Coronary artery (tissue), 2 donors: ENCODE results near the gene GLYR1.
"Not testable (repeated sequence)": the region's sequence is repeated elsewhere in the genome, so short reads cannot be mapped to it uniquely, and the experiment has no call there.

Source experiments
- DNase-seq: peaks from one replicate; pipeline ENCODE4 v3.0.0-alpha.2; 2017; ENCODE audit warnings: low spot score
- H3K27ac ChIP-seq, 2 donors: fragments of 200-600 bp; sonication (generic); one replicate each; pipeline ENCODE4 v1.5.1; 2016 to 2019
- H3K4me3 ChIP-seq: fragments of 200-600 bp; sonication (generic); 2 replicates; pipeline ENCODE4 v1.5.1; 2016; ENCODE audit warnings: mild to moderate bottlenecking, moderate library complexity
- TF ChIP-seq, protein P1 (sequence below): fragments of 200-600 bp; sonication (generic); IDR thresholded peaks from one replicate; pipeline ENCODE4 v1.5.1; 2019; ENCODE audit warnings: antibody characterized with exemption

GLYR1 gene

DNA sequence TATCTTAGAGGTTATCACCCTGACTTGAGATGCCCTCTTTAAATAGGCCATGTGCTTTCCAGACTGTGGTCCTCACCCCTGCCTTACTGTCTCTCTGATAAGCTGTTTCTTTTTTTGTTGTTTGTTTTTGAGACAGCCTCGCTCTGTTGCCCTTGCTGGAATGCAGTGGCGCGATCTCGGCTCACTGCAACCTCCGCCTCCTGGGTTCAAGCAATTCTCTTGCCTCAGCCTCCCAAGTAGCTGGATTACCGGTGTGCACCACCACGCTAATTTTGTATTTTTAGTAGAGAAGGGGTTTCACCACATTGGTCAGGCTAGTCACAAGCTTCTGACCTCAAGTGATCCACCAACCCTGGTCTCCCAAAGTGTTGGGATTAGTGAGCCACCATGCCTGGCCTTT, 58.2 kb downstream of the GLYR1 start:
- no peak for DNase-seq
- H3K27ac ChIP-seq: no peak overlapping the region
- TF ChIP-seq, protein P1, sequence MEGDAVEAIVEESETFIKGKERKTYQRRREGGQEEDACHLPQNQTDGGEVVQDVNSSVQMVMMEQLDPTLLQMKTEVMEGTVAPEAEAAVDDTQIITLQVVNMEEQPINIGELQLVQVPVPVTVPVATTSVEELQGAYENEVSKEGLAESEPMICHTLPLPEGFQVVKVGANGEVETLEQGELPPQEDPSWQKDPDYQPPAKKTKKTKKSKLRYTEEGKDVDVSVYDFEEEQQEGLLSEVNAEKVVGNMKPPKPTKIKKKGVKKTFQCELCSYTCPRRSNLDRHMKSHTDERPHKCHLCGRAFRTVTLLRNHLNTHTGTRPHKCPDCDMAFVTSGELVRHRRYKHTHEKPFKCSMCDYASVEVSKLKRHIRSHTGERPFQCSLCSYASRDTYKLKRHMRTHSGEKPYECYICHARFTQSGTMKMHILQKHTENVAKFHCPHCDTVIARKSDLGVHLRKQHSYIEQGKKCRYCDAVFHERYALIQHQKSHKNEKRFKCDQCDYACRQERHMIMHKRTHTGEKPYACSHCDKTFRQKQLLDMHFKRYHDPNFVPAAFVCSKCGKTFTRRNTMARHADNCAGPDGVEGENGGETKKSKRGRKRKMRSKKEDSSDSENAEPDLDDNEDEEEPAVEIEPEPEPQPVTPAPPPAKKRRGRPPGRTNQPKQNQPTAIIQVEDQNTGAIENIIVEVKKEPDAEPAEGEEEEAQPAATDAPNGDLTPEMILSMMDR: no peak
- H3K4me3 ChIP-seq: no peak overlapping the region

DNA sequence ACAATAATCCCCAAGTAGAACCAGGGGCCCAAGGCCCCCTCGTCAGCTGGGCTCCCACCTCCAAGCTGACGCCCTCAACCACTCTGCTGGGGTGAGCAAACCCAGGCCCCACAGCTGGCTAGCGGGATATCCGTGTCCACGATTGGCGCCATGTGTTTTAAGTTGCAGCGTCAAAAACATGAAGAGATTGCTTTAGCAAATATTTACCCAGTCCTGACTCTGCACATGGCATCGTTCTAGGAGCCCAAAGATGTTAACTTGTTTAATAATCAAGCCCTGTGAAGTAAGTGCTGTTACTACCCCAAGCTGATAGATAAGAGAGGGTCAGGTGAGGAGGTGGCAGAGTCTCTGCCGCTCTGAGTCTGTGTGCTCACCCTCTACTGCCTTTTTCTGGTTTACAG, 58.6 kb downstream of the GLYR1 start:
- no peak for DNase-seq
- H3K27ac ChIP-seq: no peak overlapping the region
- H3K4me3 ChIP-seq: no peak overlapping the region
- TF ChIP-seq, protein P1: no peak

DNA sequence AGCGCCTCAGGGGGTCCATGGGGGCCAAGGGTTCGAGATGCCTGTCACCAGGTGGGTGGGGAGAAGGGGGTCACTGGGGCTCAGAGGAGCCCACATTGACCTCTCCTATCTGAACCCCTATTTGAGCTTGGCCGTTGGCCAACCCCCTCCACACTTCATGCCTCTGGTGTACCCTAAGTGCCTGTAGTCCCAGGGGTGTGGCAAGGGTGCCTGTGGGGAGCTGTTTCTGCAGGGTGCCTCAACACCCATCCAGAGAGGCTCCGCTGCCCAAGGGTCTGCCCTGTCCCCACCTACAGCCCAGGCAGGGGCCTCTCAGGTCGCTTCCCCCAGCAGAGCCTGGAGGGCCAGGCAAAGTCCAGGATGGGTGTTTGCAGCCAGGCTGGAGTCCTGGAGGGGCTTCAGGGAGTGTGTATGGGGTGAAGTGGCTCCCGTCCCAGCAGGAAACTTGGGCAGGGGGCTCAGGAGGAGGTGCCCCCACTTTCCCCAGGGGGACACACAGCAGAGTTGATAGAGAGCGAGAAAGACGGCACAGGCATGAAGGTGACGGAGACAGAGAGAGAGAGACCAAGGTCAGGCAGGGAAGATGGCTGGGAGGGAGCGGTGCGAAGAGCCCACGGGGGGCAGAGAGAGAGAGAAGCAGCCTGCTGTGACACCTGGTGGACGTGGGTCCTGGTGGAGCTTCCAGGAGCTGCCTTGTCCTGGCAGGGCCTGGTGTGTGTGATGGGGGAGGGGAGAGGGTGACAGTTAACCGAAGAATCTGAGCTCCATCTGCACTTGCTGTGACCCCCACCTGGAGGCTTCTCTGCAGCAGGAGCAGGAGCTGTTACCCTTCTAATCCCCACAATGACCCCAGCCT, 59.2 kb downstream of the GLYR1 start, which contains the start of gene SEPTIN12:
TSS of gene SEPTIN12 (minus strand) at position 719 of the 856 bp plus-strand sequence. CDS start at position 19, 700 bp downstream.
- no peak for DNase-seq
- TF ChIP-seq, protein P1: no peak
- Histone ChIP-seq H3K4me3 (no peak within 1 kb of the TSS), H3K27ac (no peak within 1 kb of the TSS)

DNA sequence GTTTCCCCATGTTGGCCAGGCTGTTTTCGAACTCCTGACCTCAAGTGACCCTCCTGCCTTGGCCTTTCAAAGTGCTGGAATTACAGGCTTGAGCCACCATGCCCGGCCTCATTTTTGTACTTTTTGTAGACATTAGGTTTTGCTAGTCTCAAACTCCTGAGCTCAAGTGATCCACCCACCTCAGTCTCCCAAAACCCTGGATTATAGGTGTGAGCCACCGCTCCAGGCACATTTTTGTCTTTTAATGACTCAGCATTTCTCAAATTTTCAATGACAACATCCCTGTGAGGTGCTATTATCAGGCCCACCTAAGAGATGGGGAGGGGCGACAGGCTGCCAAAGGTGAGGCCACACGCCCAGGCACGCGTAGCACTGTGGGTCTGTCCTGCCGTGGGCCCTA, 60.0 kb downstream of the GLYR1 start:
- TF ChIP-seq, protein P1: no peak
- H3K27ac ChIP-seq: no peak overlapping the region
- no peak for DNase-seq
- no peak overlapping the region for H3K4me3 ChIP-seq

DNA sequence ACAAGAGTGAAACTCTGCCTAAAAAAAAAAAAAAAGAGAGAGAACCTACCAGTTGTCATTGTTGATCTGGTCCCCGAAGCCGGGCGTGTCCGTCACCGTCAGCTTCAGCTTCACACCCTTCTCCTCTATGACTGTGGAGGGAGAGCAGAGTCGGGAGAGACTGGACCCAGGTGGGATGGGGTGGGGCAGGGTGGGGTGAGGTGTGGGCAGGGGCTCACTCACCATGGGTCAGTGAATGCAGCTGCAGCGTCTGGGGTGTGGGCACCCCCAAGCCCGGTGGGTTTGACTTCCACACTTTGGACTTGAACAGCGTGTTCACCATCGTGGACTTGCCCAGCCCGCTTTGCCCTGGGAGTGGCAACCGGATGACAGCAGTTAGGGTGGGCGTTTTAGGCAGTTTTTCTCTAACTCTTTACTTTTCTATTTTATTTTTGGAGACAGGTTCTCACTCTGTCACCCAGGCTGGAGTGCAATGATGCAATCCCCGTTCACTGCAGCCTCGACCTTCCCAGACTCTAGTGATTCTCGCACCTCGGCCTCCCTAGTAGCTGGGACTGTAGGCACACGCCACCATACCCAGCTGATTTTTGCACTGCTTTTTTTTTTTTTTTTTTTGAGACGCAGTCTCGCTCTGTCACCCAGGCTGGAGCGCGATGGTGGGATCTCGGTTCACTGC, 61.2 kb downstream of the GLYR1 start:
- H3K4me3 ChIP-seq: no peak overlapping the region
- no peak for DNase-seq
- H3K27ac ChIP-seq: no peak overlapping the region
- TF ChIP-seq, protein P1: no peak

DNA sequence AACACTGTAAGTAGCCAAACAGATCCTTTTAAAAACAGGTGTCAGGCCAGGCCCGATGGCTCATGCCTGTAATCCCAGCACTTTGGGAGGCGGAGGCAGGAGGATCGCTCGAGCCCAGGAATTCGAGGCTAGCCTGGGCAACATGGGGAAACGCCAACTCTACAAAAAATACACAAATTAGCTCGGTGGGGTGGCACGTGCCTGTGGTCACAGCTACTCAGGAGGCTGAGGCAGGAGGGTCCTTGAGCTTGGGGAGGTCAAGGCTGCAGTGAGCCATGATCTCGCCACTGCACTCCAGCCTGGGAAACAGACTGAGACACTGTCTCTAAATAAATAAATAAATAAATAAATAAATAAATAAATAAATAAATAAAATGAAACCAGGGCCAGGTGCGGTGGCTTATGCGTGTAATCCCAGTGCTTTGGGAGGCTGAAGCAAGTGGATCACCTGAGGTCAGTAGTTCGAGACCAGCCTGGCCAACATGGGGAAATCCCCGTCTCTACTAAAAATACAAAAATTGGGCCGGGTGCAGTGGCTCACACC, 62.6 kb downstream of the GLYR1 start:
- H3K27ac ChIP-seq, DNase-seq, H3K4me3 ChIP-seq: not testable (repeated sequence)

DNA sequence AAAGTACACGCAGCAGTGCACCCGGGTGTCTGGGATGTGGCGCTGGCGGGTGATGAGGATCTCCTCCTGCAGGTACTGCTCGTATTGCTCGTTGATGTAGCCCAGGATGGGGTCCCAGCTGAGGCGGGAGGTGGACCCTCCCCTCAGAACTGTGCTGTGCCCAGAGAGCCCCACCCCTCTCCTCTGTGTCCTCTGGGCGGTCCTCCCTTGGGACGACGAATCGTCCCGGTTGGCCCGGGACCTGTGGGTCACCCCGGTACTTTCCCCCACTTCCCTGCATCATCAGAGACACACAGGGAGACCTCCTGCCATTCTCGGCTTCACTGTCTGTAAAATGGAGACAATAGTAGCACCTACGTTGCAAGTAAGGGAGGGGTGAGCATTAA, 63.1 kb downstream of the GLYR1 start:
- DNase-seq: no peak
- H3K4me3 ChIP-seq: no peak overlapping the region
- no peak overlapping the region for H3K27ac ChIP-seq
- TF ChIP-seq, protein P1: no peak
